Endothelial cell of umbilical vein (primary cell): Measurements from ENCODE around the gene CDR2L.

Experiments
- CTCF ChIP-seq, 2 donors: IDR thresholded peaks; 1 replicate in 1 of 2; 2 replicates in 1 of 2; pipeline ENCODE4 v1.5.1; 2011; ENCODE audit warnings: low read length in 2 of 2, mild to moderate bottlenecking in 2 of 2, moderate library complexity in 2 of 2, control low read depth in 1 of 2, inconsistent platforms in 1 of 2, low read depth in 1 of 2; ENCODE audit not compliant: insufficient read depth in 1 of 2; ENCODE audit errors: extremely low read depth in 1 of 2
- EZH2 ChIP-seq: IDR thresholded peaks from 2 replicates; pipeline ENCODE4 v1.6.1; 2012; ENCODE audit warnings: borderline replicate concordance, low read depth, mild to moderate bottlenecking, moderate library complexity, low read length, inconsistent platforms; ENCODE audit not compliant: severe bottlenecking
- MYC ChIP-seq: IDR thresholded peaks from one replicate; pipeline ENCODE4 v1.6.1; 2011; ENCODE audit warnings: mild to moderate bottlenecking, low read depth, low read length
- POLR2A ChIP-seq: IDR thresholded peaks from 2 replicates; pipeline ENCODE4 v1.6.1; 2012; ENCODE audit warnings: low read depth, mild to moderate bottlenecking, control low read depth, low read length
- POLR2AphosphoS5 ChIP-seq: IDR thresholded peaks from 2 replicates; pipeline ENCODE4 v1.6.1; 2012; ENCODE audit warnings: low read depth, mild to moderate bottlenecking, control low read depth, low read length, moderate library complexity; ENCODE audit not compliant: insufficient read depth

- no peak for TF ChIP-seq POLR2AphosphoS5
- no peak for TF ChIP-seq MYC
- TF ChIP-seq POLR2A, result no peak
- TF ChIP-seq CTCF (IDR thresholded peaks at IDR 0.05; ENCODE audit: extremely low read depth in 1 of 2, insufficient read depth in 1 of 2, low read depth in 1 of 2, low read length in 2 of 2), result no peak
- no peak for TF ChIP-seq EZH2
These were observed 17.9 kb downstream of the CDR2L start for GRCh38 chr17:75005291-75005690.
